HG03066 (cell line): ENCODE measurements around the gene AHSP.
"Not testable (repeated sequence)": the region's sequence is repeated elsewhere in the genome, so short reads cannot be mapped to it uniquely, and the experiment has no call there.

Experiments used
- ATAC-seq: cut with Tn5 transposase; IDR thresholded peaks from one replicate; pipeline ENCODE4 v1.9.1; 2021; ENCODE audit warnings: low read depth; ENCODE audit not compliant: unreplicated experiment

The AHSP gene

GRCh38 chr16:31527734-31528274 is at the start of gene AHSP:
Gene AHSP, plus strand, starts transcription at chr16:31527900. Its CDS starts 240 bp downstream, at chr16:31528140.
- ATAC-seq = no peak

GRCh38 chr16:31478956-31479355 is 48.7 kb upstream of the AHSP start:
- ATAC-seq = no peak

GRCh38 chr16:31479751-31480150 is 47.9 kb upstream of the AHSP start:
- ATAC-seq = no peak

- ATAC-seq = no peak
Measured at GRCh38 chr16:31480851-31481536, 46.7 kb upstream of the AHSP start.

GRCh38 chr16:31483081-31483480 is 44.6 kb upstream of the AHSP start, which contains the start of gene SLC5A2:
Gene SLC5A2, plus strand, starts transcription at chr16:31483123. Its CDS starts 14 bp downstream, at chr16:31483137.
- ATAC-seq = no peak

- ATAC-seq = not testable (repeated sequence)
Measured at GRCh38 chr16:31484048-31484447, 43.7 kb upstream of the AHSP start.

GRCh38 chr16:31484491-31485171 is 43.1 kb upstream of the AHSP start:
- no peak for ATAC-seq

- no peak for ATAC-seq
Measured at GRCh38 chr16:31485571-31485970, 42.1 kb upstream of the AHSP start.

GRCh38 chr16:31486045-31486444 is 41.7 kb upstream of the AHSP start:
- no peak for ATAC-seq

- ATAC-seq = no peak
Measured at GRCh38 chr16:31487071-31487719, 40.5 kb upstream of the AHSP start.

- ATAC-seq = peak; percentile 71
Measured at GRCh38 chr16:31487720-31488467, 39.8 kb upstream of the AHSP start.

GRCh38 chr16:31488468-31489297 is 39.0 kb upstream of the AHSP start:
- ATAC-seq = no peak

GRCh38 chr16:31489298-31489564 is 38.5 kb upstream of the AHSP start:
- no peak for ATAC-seq

- no peak for ATAC-seq
Measured at GRCh38 chr16:31489616-31490584, 37.8 kb upstream of the AHSP start.

GRCh38 chr16:31491778-31492418 is 35.8 kb upstream of the AHSP start:
- ATAC-seq = no peak

GRCh38 chr16:31493506-31494125 is 34.1 kb upstream of the AHSP start:
- ATAC-seq = no peak

- ATAC-seq = no peak
Measured at GRCh38 chr16:31496670-31497069, 31.0 kb upstream of the AHSP start.

GRCh38 chr16:31498493-31498892 is 29.2 kb upstream of the AHSP start:
- no peak for ATAC-seq
